IPS DF 4.7 (cell line): ENCODE measurements around the gene ARL8B.
"Not testable (repeated sequence)": the region's sequence is repeated elsewhere in the genome, so short reads cannot be mapped to it uniquely, and the experiment has no call there.

Experiments
- DNase-seq: peaks from one replicate; pipeline ENCODE4 v3.0.0-alpha.2; 2013; ENCODE audit warnings: low spot score; ENCODE audit errors: extremely low read depth

Gene ARL8B

DNA sequence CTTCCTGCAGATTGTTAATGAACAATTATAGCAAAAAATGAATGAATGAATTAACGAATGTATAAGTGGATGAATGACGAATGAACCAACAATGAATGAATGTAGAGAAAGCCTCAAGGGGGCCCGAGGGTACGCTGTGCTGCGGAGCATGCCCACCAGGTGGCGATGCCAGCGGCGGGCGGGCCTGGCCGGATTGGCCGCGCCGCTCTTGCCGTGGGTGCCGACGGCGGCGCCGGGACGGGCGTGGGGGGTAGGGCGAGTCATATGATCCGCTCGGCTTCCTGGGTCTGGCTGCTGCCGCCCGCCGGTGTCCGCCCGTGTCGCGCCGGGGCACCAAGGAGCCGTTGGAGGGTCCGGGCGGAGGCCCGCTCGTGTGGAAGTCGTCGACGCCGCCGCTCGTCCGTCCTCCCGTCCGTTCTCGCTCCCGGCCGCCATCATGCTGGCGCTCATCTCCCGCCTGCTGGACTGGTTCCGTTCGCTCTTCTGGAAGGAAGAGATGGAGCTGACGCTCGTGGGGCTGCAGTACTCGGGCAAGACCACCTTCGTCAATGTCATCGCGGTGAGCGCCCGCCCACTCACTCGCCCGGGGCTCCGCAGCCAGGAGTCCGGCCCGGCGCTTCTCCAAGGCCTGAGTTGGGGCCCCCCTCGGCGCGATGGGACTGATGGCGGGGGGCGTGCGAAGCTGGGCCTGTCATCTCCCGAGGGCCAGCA, at the start of gene ARL8B:
Gene ARL8B (plus strand): TSS at position 263 of the 711 bp plus-strand sequence. CDS start 174 bp downstream, at position 437.
- DNase-seq, result no peak

- DNase-seq, result no peak
Measured at GRCh38 chr3:5073374-5074085, 48.6 kb upstream of the ARL8B start.

GRCh38 chr3:5078151-5078550, 43.9 kb upstream of the ARL8B start:
- no peak for DNase-seq

DNA sequence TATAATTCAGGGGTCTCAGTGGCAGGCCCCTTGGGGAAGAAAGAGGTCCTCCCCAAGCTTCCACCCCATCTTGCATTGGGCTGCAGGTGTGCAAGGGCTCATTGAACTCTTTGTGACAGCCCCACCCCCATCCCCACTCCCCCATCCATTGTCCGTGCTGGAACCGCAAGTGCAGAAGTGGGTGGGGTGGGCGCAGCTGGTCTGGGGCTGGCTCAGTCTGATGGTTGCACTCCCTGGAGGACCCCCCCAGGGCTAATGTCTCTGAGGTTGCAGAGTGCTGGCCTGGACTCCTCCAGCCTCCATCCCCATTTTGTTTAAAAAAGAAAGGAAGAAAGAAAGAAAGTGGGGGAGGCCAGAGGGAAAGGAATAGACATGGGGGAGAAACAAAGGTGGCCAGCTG, 42.3 kb upstream of the ARL8B start:
- DNase-seq, result no peak

- DNase-seq, result no peak
Measured at GRCh38 chr3:5080779-5081550, 41.1 kb upstream of the ARL8B start.

GRCh38 chr3:5081973-5082788, 39.9 kb upstream of the ARL8B start:
- not testable (repeated sequence) for DNase-seq

GRCh38 chr3:5082789-5083115, 39.3 kb upstream of the ARL8B start:
- DNase-seq, result no peak

- DNase-seq, result no peak
Measured at GRCh38 chr3:5084224-5084623, 37.9 kb upstream of the ARL8B start.

GRCh38 chr3:5086708-5087107, 35.4 kb upstream of the ARL8B start:
- DNase-seq, result no peak

DNA sequence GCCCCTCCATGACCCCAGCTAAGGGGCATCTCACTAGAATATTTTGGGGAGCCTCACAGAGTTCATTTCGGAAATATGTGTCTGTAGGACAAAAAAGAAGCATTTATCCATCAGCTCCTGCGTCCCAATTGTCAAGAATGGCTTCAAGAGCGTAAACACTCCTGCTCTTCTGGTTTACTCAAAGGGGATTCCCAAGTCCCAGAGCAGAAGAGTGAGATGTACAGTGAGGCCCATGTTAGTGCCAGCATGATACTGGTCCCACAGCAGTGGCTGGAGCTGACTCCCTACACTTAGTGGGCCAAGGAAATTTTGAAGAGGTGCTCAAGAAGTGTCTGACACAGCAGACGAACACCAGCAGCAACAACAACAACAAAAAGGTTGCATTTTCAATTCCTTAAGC, 34.9 kb upstream of the ARL8B start:
- DNase-seq, result no peak

DNA sequence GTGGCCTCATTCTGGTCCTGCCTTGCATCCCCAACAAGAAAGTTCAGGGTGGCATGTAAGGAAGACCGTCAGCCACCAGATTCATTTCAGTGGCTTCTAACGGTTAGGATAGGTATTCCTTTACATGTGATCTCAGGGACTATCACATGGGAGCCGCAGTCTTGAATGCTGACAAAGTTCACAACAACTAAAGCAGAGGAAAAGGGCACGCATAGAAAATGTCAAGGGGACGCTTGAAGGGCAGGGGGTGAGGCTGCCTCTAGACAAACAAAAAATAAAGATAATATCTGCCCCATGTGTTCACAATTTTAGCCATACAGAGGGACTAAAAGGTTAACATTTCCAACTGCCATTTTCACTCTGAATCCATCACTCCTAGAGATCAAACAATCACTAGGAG, 31.9 kb upstream of the ARL8B start:
- no peak for DNase-seq

DNA sequence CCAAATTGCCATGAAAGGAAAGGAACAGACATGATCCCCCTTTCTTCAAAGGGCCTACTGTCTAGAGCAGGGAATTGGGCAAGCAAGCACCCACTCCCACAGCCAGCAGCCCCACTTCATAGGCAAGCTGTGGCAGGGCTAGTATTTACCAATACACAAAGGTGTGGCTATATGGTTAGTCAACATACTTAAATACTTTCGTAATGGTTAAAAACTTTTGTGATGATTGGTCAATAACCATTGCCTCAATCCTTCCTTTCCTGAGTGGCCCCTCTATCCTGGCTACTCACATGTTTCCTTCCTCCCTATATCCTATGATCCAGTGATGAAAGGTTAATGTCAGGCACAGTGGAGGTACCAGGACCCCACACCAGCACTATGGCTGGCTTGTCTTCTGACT, 30.1 kb upstream of the ARL8B start:
- no peak for DNase-seq

DNA sequence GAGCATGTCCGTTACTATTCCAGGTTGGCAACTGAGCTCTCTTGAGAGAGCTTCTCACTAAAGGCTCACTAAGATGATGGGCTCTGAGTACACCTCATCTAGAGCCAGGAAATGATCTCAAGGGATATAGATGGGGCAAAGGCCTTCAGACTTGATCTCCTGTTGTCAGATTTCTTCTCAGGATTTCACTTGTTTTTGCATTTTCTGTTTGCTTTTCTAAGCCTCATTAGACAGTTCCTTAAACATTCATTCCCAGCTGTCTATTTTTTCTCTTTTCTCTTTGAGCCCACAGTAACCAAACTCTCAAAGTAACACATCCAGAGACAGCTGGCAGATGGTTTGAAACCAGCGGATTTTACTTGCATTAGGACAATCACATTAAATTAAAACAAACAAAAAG, 28.4 kb upstream of the ARL8B start:
- DNase-seq, result no peak

DNA sequence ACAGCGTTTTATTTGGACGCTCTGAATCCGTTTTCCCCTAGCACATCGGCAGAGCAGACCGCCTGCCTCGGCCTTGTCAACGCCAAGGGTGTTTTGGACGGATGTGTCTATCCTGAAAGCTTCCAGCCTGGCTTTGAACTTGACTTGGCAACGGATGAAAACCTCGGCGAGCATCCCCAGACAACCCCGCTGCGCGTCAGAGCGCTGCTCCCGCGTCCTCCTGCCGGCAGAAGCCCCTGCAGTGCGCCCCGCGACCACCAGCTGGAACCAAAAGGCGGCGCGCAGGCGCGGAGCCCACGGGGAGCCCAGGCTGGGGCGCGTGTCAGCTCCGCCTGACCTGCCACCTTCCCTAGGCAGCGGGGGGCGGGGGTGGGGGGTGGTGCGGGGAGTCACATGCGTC, 26.2 kb upstream of the ARL8B start:
- DNase-seq, result peak; percentile 3

DNA sequence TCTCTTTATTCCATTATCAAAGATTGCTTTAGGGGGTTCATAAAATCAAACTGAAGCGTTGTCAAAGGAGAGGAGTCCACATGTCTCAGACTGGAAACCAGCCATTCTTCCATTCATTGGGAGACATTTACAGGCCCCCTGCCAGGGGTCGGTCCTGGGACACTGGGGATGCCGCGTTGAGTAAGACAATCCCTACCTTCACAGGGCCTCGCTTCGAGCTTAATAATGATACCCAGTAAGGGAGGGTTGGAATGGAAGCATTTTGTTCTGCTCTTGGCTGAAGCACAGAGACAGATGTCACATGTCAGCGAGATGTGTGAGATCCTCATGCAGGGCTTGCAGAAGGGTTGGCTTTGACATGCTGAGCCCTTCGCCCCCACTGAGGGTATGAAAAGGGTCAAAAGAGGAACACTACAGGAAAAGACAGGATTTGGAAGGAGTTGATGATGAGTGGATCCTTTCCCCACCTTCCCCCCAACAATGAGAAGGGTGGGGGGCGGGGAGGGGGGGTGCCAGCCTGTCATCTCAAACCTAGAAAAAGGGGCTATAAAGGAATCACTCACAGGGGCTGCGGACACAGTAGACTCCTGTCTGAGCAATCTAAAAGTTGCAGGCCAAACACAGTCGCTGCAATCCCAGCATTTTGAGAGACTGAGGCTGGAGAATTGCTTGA, 25.6 kb upstream of the ARL8B start:
- no peak for DNase-seq

- no peak for DNase-seq
Measured at GRCh38 chr3:5098346-5098745, 23.7 kb upstream of the ARL8B start.

GRCh38 chr3:5102532-5102931, 19.6 kb upstream of the ARL8B start:
- DNase-seq, result no peak

- no peak for DNase-seq
Measured at GRCh38 chr3:5103743-5104142, 18.3 kb upstream of the ARL8B start.

DNA sequence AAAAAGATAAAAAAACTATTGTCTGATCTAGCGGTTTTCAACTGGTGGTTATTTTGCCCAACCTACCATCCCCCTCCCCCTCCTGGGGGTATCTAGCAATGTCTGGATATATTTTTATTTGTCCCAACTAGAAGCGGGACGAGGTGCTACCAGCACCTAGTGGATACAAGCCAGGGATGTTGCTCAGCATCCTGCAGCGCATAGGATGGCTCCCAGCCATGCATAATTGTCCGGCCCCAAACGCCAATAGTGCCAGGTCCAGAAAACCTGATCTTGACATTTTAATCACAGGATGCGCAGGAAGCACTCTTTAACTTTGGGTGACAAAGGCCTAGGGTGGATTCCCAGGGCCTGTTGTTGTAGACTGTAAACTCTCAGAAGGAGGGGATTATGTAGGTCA, 17.0 kb upstream of the ARL8B start:
- no peak for DNase-seq

DNA sequence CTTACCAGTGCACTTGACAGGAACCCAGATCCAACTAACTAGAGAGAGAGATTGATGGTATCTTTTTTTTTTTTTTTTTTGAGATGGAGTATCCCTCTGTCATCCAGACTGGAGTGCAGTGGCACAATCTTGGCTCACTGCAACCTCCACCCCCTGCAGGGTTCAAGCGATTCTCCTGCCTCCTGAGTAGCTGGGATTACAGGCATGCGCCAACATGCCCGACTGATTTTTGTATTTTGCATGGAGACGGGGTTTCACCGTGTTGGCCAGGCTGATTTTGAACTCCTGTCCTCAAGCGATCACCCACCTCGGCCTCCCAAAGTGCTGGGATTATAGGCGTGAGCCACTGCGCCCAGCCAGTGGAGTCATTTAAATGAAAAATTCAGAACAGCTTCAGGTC, 15.7 kb upstream of the ARL8B start:
- not testable (repeated sequence) for DNase-seq

- DNase-seq, result not testable (repeated sequence)
Measured at GRCh38 chr3:5106933-5107334, 15.2 kb upstream of the ARL8B start.
